WERI-Rb-1 (cell line): ENCODE measurements around the gene TSPAN18.

ENCODE experiments used
- DNase-seq: peaks from one replicate; pipeline ENCODE4 v3.0.0-alpha.2; 2020
- H3K27ac ChIP-seq: fragments of 250-450 bp; sonication (Bioruptor Pico); 2 replicates; pipeline ENCODE4 v1.5.1; 2020; ENCODE audit warnings: mild to moderate bottlenecking, moderate library complexity
- H3K27me3 ChIP-seq: fragments of 250-450 bp; sonication (Bioruptor Pico); 2 replicates; pipeline ENCODE4 v1.5.1; 2021; ENCODE audit warnings: mild to moderate bottlenecking, low read depth, moderate library complexity; ENCODE audit not compliant: insufficient read depth, severe bottlenecking
- H3K36me3 ChIP-seq: fragments of 250-450 bp; sonication (Bioruptor Pico); 2 replicates; pipeline ENCODE4 v1.5.1; 2020; ENCODE audit warnings: mild to moderate bottlenecking, moderate library complexity
- H3K4me3 ChIP-seq: 2 replicates; pipeline ENCODE4 v1.5.1; 2011; ENCODE audit warnings: low read depth, mild to moderate bottlenecking, control low read depth, low read length
- H3K9me3 ChIP-seq: fragments of 250-450 bp; sonication (Bioruptor Pico); 2 replicates; pipeline ENCODE4 v1.5.1; 2021; ENCODE audit warnings: mild to moderate bottlenecking, moderate library complexity; ENCODE audit not compliant: severe bottlenecking
- CTCF ChIP-seq: IDR thresholded peaks from 2 replicates; pipeline ENCODE4 v1.5.1; 2011; ENCODE audit warnings: low read depth, mild to moderate bottlenecking, control low read depth, inconsistent platforms, low read length

The TSPAN18 gene

GRCh38 chr11:44797886-44798606, 71.3 kb downstream of the TSPAN18 start:
- Histone ChIP-seq H3K9me3 (no peaks in the 10 kb centered on the region), H3K27ac (no peak overlapping the region), H3K36me3 (no peaks in the 10 kb centered on the region), H3K27me3 (no peaks in the 10 kb centered on the region), H3K4me3 (no peak overlapping the region)
- no peak for TF ChIP-seq CTCF
- no peak for DNase-seq

- H3K9me3 ChIP-seq = no peaks in the 10 kb centered on the region
- H3K36me3 ChIP-seq = no peaks in the 10 kb centered on the region
- TF ChIP-seq CTCF = no peak
- no peak overlapping the region for H3K4me3 ChIP-seq
- DNase-seq = no peak
- H3K27ac ChIP-seq = no peak overlapping the region
- H3K27me3 ChIP-seq = no peaks in the 10 kb centered on the region
Observed at GRCh38 chr11:44798607-44798972, 71.8 kb downstream of the TSPAN18 start.

- Histone ChIP-seq H3K9me3 (no peaks in the 10 kb centered on the region), H3K36me3 (no peaks in the 10 kb centered on the region), H3K27me3 (no peaks in the 10 kb centered on the region), H3K4me3 (no peak overlapping the region), H3K27ac (no peak overlapping the region)
- no peak for TF ChIP-seq CTCF
- no peak for DNase-seq
Observed at GRCh38 chr11:44799012-44799411, 72.2 kb downstream of the TSPAN18 start.

GRCh38 chr11:44802347-44802746, 75.6 kb downstream of the TSPAN18 start:
- no peak for DNase-seq
- Histone ChIP-seq H3K36me3 (no peaks in the 10 kb centered on the region), H3K4me3 (no peak overlapping the region), H3K9me3 (no peaks in the 10 kb centered on the region), H3K27me3 (no peaks in the 10 kb centered on the region), H3K27ac (no peak overlapping the region)
- no peak for TF ChIP-seq CTCF

- DNase-seq = no peak
Observed at GRCh38 chr11:44803009-44803408, 76.2 kb downstream of the TSPAN18 start.

More at GRCh38 chr11:44803009-44803408, 76.2 kb downstream of the TSPAN18 start:
- no peaks in the 10 kb centered on the region for H3K27me3 ChIP-seq
- no peak overlapping the region for H3K27ac ChIP-seq
- H3K4me3 ChIP-seq = no peak overlapping the region
- H3K9me3 ChIP-seq = no peaks in the 10 kb centered on the region
- H3K36me3 ChIP-seq = no peaks in the 10 kb centered on the region
- TF ChIP-seq CTCF = no peak
